HT-29 (cell line): ENCODE data around the gene COIL. TPM values are rescaled to one million over a fixed set of nuclear protein-coding genes. Genes with fewer than 3 reads are reported as not detected.

Experiments
- total RNA-seq: library from RNA; depleted of rRNA; stranded (reverse); fragments of >200 nt; shearing (Covaris generic); gene quantifications from 2 replicates; pipeline ENCODE4 v1.2.3, GENCODE V29; 2014; rRNA removed

Gene COIL
- total RNA-seq, 1 experiment from 2014 or later: 11.5 TPM

Other genes starting within 250 kb of the COIL start
- 0.81 and 1.7 TPM in 2 replicates for gene C17orf67, start 127.1 kb downstream of the COIL start, total RNA-seq
- gene DGKE, start 126.9 kb downstream of the COIL start, total RNA-seq: 4.4 and 10.2 TPM in 2 replicates
- gene TRIM25, start 47.0 kb downstream of the COIL start, total RNA-seq: 29.8 and 38.4 TPM in 2 replicates
- 4.8 and 6.4 TPM in 2 replicates for gene SCPEP1, start 17.1 kb upstream of the COIL start, total RNA-seq
- 137 and 148 TPM in 2 replicates for gene AKAP1, start 124.2 kb upstream of the COIL start, total RNA-seq